GM19324 (cell line): ENCODE measurements around the gene YEATS2.
"Not testable (repeated sequence)": the region's sequence is repeated elsewhere in the genome, so short reads cannot be mapped to it uniquely, and the experiment has no call there.

ENCODE experiments used
- ATAC-seq: cut with Tn5 transposase; IDR thresholded peaks from one replicate; pipeline ENCODE4 v1.9.1; 2021; ENCODE audit warnings: mild to moderate bottlenecking, moderate library complexity; ENCODE audit not compliant: unreplicated experiment, low FRiP score

The YEATS2 gene

DNA sequence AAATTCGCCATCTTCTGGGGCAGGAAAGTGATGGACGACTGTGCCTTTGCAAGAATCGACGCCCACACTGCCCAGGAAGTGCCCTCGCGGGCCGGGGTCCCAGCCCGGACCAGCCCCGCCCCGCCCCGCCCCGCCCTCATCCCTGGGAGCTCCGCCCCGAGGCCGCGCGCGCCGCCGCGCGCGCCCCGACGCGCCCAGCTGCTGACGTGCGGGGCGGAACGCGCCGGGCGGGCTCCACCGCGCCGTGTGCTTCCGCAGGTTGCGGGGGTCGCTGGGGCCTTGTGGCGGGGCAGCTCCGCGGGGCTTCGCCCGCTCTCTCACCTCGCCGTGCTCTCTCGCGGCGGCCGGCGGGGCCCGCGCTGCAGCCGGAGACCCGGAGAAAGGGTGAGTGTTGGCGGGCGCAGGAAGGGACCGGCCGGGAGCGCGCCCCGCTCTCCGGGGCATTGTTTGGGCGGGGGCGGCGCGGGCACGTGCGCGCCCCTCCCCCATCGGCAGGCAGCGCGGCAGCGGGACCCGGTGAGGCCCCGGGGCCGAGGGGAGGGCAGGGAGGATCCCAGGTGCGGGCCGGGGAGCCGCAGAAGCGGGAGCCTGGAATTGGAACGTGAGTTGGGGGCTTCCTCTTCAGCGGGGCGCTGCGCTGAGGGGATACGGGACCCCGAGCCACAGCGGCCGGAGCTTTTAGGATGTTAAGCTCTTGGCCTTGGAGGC is at the start of gene YEATS2:
Gene YEATS2, plus strand, starts transcription at position 188 of the 708 bp plus-strand sequence. CDS start 17,366 bp downstream, outside the sequence.
- ATAC-seq, result peak; percentile 82

GRCh38 chr3:183650554-183650953 is 47.0 kb upstream of the YEATS2 start:
- no peak for ATAC-seq

- ATAC-seq, result no peak
These were observed 44.2 kb upstream of the YEATS2 start for GRCh38 chr3:183653209-183654064.

GRCh38 chr3:183654727-183655126 is 42.9 kb upstream of the YEATS2 start:
- ATAC-seq, result no peak

- ATAC-seq, result no peak
These were observed 35.5 kb upstream of the YEATS2 start for GRCh38 chr3:183662099-183662498.

GRCh38 chr3:183664913-183665381 is 32.6 kb upstream of the YEATS2 start:
- ATAC-seq, result no peak

GRCh38 chr3:183680061-183680460 is 17.5 kb upstream of the YEATS2 start:
- ATAC-seq, result no peak

GRCh38 chr3:183687705-183688104 is 9.9 kb upstream of the YEATS2 start:
- no peak for ATAC-seq

GRCh38 chr3:183688874-183689273 is 8.7 kb upstream of the YEATS2 start:
- ATAC-seq, result no peak

GRCh38 chr3:183689621-183690020 is 8.0 kb upstream of the YEATS2 start:
- not testable (repeated sequence) for ATAC-seq

DNA sequence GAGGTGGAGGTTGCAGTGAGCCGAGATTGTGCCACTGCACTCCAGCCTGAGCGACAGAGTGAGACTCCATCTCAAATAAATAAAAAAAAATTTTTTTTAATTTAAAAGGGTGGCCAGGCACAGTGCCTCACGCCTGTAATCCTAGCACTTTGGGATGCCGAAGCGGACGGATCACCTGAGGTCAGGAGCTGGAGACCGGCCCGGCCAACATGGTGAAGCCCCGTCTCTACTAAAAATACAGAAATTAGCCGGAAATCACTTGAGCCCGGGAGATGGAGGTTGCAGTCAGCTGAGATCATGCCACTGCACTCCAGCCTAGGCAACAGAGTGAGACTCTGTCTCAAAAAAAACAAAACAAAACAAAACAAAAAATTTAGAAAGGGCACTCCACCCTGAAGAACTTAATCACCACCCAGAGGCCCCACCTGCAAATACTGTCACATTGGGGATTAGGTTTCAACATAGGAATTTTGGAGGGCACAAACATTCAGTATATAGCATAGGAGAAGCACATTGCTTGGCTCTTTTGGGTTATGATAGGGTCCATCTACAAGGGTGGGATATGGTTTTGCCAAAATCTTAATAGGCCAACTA is 7.1 kb upstream of the YEATS2 start:
- ATAC-seq, result no peak

DNA sequence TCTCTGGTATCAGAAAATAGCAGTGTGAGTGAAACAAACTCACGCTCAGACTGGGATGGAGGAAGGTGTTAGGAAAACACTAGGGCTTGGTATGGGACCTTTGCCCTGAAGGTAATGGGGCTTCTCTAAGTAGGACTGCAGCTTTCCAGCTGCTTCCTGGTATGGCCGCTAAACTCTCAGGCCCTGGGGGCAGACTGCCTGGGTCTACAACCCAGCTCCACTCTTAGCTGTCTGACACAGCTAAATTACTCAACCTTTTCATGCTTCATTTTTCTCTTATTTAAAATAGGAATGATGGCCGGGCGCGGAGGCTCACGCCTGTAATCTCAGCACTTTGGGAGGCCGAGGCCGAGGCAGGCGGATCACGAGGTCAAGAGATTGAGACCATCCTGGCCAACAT is 5.2 kb upstream of the YEATS2 start:
- ATAC-seq, result no peak

GRCh38 chr3:183695569-183696364 is 1.8 kb upstream of the YEATS2 start:
- ATAC-seq, result no peak

DNA sequence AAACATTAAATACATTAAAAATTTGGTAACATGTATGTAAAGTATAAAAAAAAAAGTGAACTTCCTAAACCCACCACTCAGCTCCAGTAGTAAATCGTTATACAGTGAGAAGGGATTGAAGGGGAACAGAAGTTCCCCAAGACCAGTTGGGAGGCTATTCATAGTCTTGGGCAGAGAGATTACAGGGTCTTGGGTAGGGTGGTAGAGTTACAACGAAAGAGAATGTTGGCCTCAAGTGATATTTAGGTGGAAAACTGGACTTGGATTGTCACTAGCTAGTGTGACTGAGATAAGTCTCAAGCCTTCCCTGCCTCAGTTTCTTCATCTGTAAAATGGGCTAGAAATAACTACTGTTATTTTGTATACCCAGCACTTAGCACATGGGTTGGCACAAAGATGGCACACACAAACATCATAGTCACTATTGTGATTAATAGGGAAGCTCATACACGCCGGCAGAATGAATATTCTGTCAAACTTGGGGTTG is 431 bp upstream of the YEATS2 start:
- no peak for ATAC-seq

GRCh38 chr3:183698318-183698751 is 738 bp downstream of the YEATS2 start:
- no peak for ATAC-seq

DNA sequence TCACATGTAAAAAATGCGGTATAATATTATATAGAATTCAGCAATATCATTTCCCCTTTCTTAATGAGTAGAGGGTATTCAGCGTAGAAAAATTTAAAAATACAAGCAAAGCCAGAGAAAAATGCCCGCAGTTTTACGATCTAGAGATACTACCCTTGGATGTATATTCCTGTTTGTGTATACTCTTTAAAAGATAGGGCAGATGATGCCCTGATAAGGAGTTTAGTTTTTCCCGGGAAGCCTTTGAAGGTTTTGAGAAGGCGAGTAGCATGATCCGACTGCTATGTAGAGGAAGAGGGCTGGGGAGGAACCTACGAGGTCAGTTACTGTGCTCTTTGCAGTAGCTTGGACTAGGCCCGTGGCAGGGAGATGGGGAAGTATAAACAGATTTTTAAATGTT is 1.2 kb downstream of the YEATS2 start:
- no peak for ATAC-seq

- ATAC-seq, result no peak
These were observed 1.8 kb downstream of the YEATS2 start for GRCh38 chr3:183699238-183699947.

- ATAC-seq, result no peak
These were observed 4.1 kb downstream of the YEATS2 start for GRCh38 chr3:183701744-183702143.

DNA sequence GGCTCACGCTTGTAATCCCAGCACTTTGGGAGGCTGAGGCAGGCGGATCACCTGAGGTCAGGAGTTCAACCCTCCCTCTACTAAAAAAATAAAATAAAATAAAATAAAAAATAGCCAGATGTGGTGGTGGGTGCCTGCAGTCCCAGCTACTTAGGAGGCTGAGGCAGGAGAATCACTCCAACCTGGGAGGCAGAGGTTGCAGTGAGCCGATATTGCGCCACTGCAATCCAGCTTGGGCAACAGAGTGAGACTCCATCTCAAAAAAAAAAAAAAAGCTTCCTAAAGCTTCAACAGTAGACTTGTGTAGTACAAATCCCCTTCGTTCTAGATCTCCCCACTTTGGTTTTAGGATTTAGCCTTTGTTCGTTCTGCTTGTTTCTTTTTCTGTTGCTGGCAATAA is 6.3 kb downstream of the YEATS2 start:
- not testable (repeated sequence) for ATAC-seq

GRCh38 chr3:183710231-183710630 is 12.6 kb downstream of the YEATS2 start:
- ATAC-seq, result no peak
